ENCODE measurements around the gene SYT11.

DNA sequence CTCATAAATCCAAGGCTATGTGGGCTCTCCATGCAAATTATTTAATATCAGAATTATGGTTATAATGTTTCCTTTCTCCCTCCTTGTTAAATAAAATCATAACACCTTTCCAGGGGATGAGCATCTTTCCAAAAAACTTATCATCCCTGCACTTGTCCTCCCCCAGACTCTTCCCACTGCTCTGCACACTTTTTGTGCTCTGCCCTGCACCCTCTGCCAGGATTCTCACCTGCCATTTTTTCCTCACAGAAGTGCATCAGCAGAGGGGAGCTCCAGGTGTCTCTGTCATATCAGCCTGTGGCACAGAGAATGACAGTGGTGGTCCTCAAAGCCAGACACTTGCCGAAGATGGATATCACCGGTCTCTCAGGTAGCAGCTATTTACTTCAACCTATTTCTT lies 20.9 kb downstream of the SYT11 start:
- TF ChIP-seq POLR2A (IDR thresholded peaks at IDR 0.05; ENCODE audit: low read depth, low read length) (no peak), POLR2AphosphoS5 (IDR thresholded peaks at IDR 0.05; ENCODE audit: low read depth, low read length) (no peak), SPI1 (IDR thresholded peaks at IDR 0.05; ENCODE audit: low read depth, low read length) (no peak), TAF1 (IDR thresholded peaks at IDR 0.05; ENCODE audit: low read depth, low read length) (no peak), PAX5 (IDR thresholded peaks at IDR 0.05; ENCODE audit: insufficient read depth, low read length, severe bottlenecking) (no peak), POU2F2 (IDR thresholded peaks at IDR 0.05; ENCODE audit: low read depth, low read length) (no peak)
